ENCODE data around the gene HS3ST5. TPM values are rescaled to one million over a fixed set of nuclear protein-coding genes. Genes with fewer than 3 reads are reported as not detected.

The HS3ST5 gene
- total and polyA plus RNA-seq, 2 donors (not counting 3 experiments of a cell fraction or from before 2014, with no cell fraction given), result not detected

DNA sequence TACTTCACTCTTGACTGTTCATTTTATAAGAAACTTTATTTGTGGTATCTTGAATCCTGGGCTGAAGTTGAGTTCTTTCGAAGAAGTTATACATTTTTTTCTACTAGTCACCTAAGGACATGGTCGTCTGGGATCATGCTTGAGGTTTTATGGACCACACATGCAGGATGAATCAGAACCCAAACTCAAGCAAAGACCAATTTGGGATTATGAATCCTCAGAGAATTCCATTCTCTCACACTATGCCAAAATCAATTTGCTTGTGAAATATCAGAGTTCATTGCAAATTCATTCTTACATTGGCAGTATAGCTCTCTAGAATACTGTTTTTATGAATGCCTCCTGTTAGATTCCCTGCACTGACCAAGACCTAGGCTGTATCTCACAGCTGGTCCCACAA, 257.6 kb downstream of the HS3ST5 start:
- no TSS peak for BruUV-seq (replicated peaks)
- no peak overlapping the region for H3K4me2 ChIP-seq (ENCODE audit: insufficient read depth, low read length)
- H3K4me1 ChIP-seq (ENCODE audit: control insufficient read depth, extremely low read depth, insufficient read depth, low read length), result no peaks in the 10 kb centered on the region
- POLR2A ChIA-PET, result no interaction called here
- peaks cover 0 to 2% of the 10 kb centered on the region in 2 experiments for H3K27me3 ChIP-seq (ENCODE audit: control insufficient read depth in 2 of 2, insufficient read depth in 2 of 2, low read length in 2 of 2)
- FAIRE-seq, result no peak
- H3K79me2 ChIP-seq (ENCODE audit: control insufficient read depth, insufficient read depth, low read length), result no peaks in the 10 kb centered on the region
- H4K20me1 ChIP-seq (replicated peaks; ENCODE audit: control insufficient read depth, extremely low read depth, insufficient read depth, low read length), result no peaks in the 10 kb centered on the region
- intact Hi-C loops (cut with micrococcal nuclease), result no loop called here
- H3K36me3 ChIP-seq (ENCODE audit: control insufficient read depth in 2 of 2, extremely low read depth in 1 of 2, insufficient read depth in 2 of 2, low read length in 2 of 2), result no peaks in the 10 kb centered on the region
- H2AFZ ChIP-seq (ENCODE audit: low read depth, low read length), result no peak overlapping the region
- DNase-seq (ENCODE audit: low read depth, low spot score), result no peak
- H3K4me3 ChIP-seq (replicated peaks in 1 of 3; ENCODE audit: insufficient read depth in 1 of 3, low read depth in 1 of 3, low read length in 3 of 3), result no peak overlapping the region
- H3K9me1 ChIP-seq (replicated peaks; ENCODE audit: control insufficient read depth, extremely low read depth, insufficient read depth, low read length), result no peaks in the 10 kb centered on the region
- dilution Hi-C loops (cut with MboI; ENCODE audit: extremely low pct_ligation_motif_present, low sequenced_read_pairs), result no loop called here
- CTCF ChIA-PET, result no interaction called here
- no peak overlapping the region for H3K27ac ChIP-seq (ENCODE audit: insufficient read depth, low read depth, low read length)
- TF ChIP-seq, protein P1, sequence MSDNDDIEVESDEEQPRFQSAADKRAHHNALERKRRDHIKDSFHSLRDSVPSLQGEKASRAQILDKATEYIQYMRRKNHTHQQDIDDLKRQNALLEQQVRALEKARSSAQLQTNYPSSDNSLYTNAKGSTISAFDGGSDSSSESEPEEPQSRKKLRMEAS (IDR thresholded peaks at IDR 0.05; ENCODE audit: insufficient read depth, insufficient read length), result no peak
- TF ChIP-seq GATA2 (IDR thresholded peaks at IDR 0.05; ENCODE audit: insufficient read depth, insufficient read length, low read depth, low read length) (no peak), FOS (IDR thresholded peaks at IDR 0.05; ENCODE audit: borderline replicate concordance, insufficient read depth, low read length) (no peak), POLR2A (IDR thresholded peaks at IDR 0.05; ENCODE audit: low read depth, low read length) (no peak), POLR2AphosphoS5 (IDR thresholded peaks at IDR 0.05; ENCODE audit: insufficient read depth, low read depth, low read length) (no peak), JUN (IDR thresholded peaks at IDR 0.05; ENCODE audit: borderline replicate concordance, insufficient read depth, insufficient read length, low read depth) (no peak), MYC (IDR thresholded peaks at IDR 0.05; ENCODE audit: low read depth, low read length) (no peak), EZH2 (IDR thresholded peaks at IDR 0.05; ENCODE audit: borderline replicate concordance, low read depth, low read length, severe bottlenecking) (no peak)
- TF ChIP-seq, protein P2, sequence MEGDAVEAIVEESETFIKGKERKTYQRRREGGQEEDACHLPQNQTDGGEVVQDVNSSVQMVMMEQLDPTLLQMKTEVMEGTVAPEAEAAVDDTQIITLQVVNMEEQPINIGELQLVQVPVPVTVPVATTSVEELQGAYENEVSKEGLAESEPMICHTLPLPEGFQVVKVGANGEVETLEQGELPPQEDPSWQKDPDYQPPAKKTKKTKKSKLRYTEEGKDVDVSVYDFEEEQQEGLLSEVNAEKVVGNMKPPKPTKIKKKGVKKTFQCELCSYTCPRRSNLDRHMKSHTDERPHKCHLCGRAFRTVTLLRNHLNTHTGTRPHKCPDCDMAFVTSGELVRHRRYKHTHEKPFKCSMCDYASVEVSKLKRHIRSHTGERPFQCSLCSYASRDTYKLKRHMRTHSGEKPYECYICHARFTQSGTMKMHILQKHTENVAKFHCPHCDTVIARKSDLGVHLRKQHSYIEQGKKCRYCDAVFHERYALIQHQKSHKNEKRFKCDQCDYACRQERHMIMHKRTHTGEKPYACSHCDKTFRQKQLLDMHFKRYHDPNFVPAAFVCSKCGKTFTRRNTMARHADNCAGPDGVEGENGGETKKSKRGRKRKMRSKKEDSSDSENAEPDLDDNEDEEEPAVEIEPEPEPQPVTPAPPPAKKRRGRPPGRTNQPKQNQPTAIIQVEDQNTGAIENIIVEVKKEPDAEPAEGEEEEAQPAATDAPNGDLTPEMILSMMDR (IDR thresholded peaks at IDR 0.05; ENCODE audit: extremely low read depth in 1 of 2, insufficient read depth in 1 of 2, low read depth in 1 of 2, low read length in 2 of 2), result no peak
- no peaks in the 10 kb centered on the region for H3K9me3 ChIP-seq (replicated peaks; ENCODE audit: control insufficient read depth, insufficient read depth, low read length)
- no peak overlapping the region for H3K9ac ChIP-seq (replicated peaks; ENCODE audit: extremely low read depth, insufficient read depth, low read length)
